ENCODE measurements around the gene MPHOSPH6. TPM values are rescaled to one million over a fixed set of nuclear protein-coding genes. Genes with fewer than 3 reads are reported as not detected.

MPHOSPH6 gene
- total and polyA plus RNA-seq, 5 donors from 2014 or later: 17.3 to 38.7 (median 17.9) TPM

DNA sequence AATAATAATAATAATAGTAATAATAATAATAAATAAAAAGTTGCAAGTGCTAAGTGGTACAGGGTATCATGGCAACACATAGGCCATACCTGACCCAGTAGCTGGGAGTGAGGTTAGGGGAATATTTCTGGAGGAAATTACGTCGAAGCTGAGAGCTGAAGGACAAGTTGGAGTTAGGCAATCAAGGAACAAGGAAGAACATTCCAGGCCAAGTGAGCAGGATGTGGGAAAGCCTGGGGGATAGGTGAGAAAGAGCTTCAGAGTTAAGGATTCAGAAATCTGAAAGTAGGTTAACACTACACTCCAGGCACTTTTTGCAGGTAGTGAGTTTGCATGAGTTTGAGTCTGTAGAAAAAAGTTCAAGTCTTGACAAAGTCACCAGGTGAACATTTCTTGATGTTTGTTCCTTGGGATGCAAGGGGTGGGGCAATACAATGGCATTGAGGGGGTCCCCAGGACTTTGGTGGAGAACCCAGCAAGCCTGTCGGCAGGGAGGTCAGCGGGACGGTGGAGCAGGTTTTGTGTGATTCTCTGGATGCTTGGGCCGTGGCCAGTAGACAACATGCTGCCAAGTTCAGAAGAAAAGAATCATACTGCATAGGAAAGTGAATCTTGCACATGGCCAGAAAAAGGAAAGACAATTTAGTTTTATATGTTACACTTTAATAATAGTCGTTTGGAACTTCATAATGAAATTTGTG, 27.7 kb upstream of the MPHOSPH6 start:
- Histone ChIP-seq H3K9me3 (ENCODE audit: control insufficient read depth in 2 of 2, low read length in 2 of 2) (no peaks in the 10 kb centered on the region), H3K4me3 (ENCODE audit: low read depth, low read length) (no peak overlapping the region), H3K4me1 (ENCODE audit: control insufficient read depth, insufficient read depth, low read length, poor library complexity, severe bottlenecking) (peaks cover under 1% of the 10 kb centered on the region), H3K36me3 (ENCODE audit: control insufficient read depth, insufficient read depth, low read length) (no peaks in the 10 kb centered on the region), H3K27ac (ENCODE audit: insufficient read depth, low read length, poor library complexity, severe bottlenecking) (no peak overlapping the region), H3K27me3 (ENCODE audit: control insufficient read depth, insufficient read depth, low read length) (peaks cover 2% of the 10 kb centered on the region)
- no peak overlapping the region for H3K4me3 Mint-ChIP-seq
- peaks cover 17% of the 10 kb centered on the region for H3K27me3 Mint-ChIP-seq
- H3K27ac Mint-ChIP-seq: no peak overlapping the region
- H3K9me3 Mint-ChIP-seq: peaks cover 0 to 1% (median 0%) of the 10 kb centered on the region in 7 donors
- no peak for DNase-seq
- H3K36me3 Mint-ChIP-seq: no peaks in the 10 kb centered on the region
- ATAC-seq (ENCODE audit: low read depth in 2 of 2): no peak
- peaks cover 3 to 7% (median 5%) of the 10 kb centered on the region in 4 donors for H3K4me1 Mint-ChIP-seq

DNA sequence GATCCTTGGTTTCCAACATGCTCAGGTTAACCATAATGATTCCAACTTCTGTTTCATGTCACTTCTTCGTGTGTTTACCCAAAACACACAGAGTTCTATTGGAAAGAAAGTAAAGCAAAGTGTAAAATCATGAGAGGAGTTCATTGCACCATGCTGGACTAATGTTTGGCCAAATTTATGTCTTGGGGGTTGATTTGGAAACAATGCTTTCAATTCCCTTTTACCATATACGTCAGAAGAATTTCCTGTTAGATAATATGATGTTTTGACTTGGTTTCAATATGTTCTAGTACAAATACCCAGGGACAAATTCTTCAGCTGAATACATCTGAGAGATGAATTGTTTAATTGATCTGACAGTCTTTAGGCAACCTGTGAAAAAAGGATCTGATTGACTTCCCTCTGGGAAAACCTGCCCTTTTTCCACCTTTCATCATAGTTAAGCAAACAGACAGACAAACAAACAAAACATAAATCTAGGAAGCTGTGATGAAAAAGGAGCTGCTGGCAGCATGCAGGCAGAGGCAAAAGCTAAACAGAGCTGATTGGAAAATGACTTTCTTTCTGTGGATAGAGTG, 26.0 kb upstream of the MPHOSPH6 start:
- no peak overlapping the region for H3K27ac Mint-ChIP-seq
- Histone ChIP-seq H3K27ac (ENCODE audit: insufficient read depth, low read length, poor library complexity, severe bottlenecking) (no peak overlapping the region), H3K36me3 (ENCODE audit: control insufficient read depth, insufficient read depth, low read length) (no peaks in the 10 kb centered on the region), H3K27me3 (ENCODE audit: control insufficient read depth, insufficient read depth, low read length) (peaks cover 2% of the 10 kb centered on the region), H3K9me3 (ENCODE audit: control insufficient read depth in 2 of 2, low read length in 2 of 2) (no peaks in the 10 kb centered on the region), H3K4me1 (ENCODE audit: control insufficient read depth, insufficient read depth, low read length, poor library complexity, severe bottlenecking) (peaks cover 3% of the 10 kb centered on the region), H3K4me3 (ENCODE audit: low read depth, low read length) (no peak overlapping the region)
- peaks cover 7 to 11% (median 8%) of the 10 kb centered on the region in 4 donors for H3K4me1 Mint-ChIP-seq
- no peaks in the 10 kb centered on the region for H3K36me3 Mint-ChIP-seq
- DNase-seq (no peak), ATAC-seq (ENCODE audit: low read depth in 2 of 2) (no peak)
- H3K9me3 Mint-ChIP-seq: peaks cover 0 to 1% (median 0%) of the 10 kb centered on the region in 7 donors
- peaks cover 17% of the 10 kb centered on the region for H3K27me3 Mint-ChIP-seq
- H3K4me3 Mint-ChIP-seq: no peak overlapping the region

GRCh38 chr16:82194086-82194485, 24.1 kb upstream of the MPHOSPH6 start:
- Histone ChIP-seq H3K36me3 (ENCODE audit: control insufficient read depth, insufficient read depth, low read length) (no peaks in the 10 kb centered on the region), H3K4me3 (ENCODE audit: low read depth, low read length) (no peak overlapping the region), H3K4me1 (ENCODE audit: control insufficient read depth, insufficient read depth, low read length, poor library complexity, severe bottlenecking) (peaks cover 3% of the 10 kb centered on the region), H3K27ac (ENCODE audit: insufficient read depth, low read length, poor library complexity, severe bottlenecking) (no peak overlapping the region), H3K9me3 (ENCODE audit: control insufficient read depth in 2 of 2, low read length in 2 of 2) (no peaks in the 10 kb centered on the region), H3K27me3 (ENCODE audit: control insufficient read depth, insufficient read depth, low read length) (peaks cover 2% of the 10 kb centered on the region)
- Mint-ChIP-seq H3K27me3 (peaks cover 22% of the 10 kb centered on the region), H3K4me1 (peaks cover 7 to 11% (median 8%) of the 10 kb centered on the region in 4 donors), H3K9me3 (peaks cover 0 to 1% (median 0%) of the 10 kb centered on the region in 7 donors), H3K36me3 (no peaks in the 10 kb centered on the region), H3K4me3 (no peak overlapping the region), H3K27ac (no peak overlapping the region)
- no peak for ATAC-seq (ENCODE audit: low read depth in 2 of 2)
- DNase-seq: no peak

DNA sequence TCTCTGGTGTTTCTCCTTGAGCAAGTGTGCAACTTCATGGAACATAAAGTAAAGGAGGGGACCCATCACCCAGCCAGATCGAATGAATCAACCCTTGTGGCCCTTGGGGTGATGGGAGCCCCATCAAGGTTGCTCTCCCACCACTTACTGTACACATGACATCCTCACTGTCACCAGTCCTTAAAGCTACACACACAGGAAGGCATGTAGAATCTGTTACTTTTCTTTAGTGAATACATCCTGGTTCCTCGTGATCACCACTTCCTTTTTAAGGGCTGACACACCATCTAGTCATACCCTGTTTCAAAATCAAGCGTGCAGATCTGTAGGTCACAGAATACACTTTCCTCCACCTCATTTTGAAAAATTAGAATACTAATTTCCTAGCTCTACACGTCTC, 22.6 kb upstream of the MPHOSPH6 start:
- ATAC-seq (ENCODE audit: low read depth in 2 of 2) (peak; percentile 90 to 95), DNase-seq (peak in 2 of 3 donors; percentile 25 to 83)
- Histone ChIP-seq H3K36me3 (ENCODE audit: control insufficient read depth, insufficient read depth, low read length) (no peaks in the 10 kb centered on the region), H3K4me3 (ENCODE audit: low read depth, low read length) (peak overlapping the region; percentile 17), H3K4me1 (ENCODE audit: control insufficient read depth, insufficient read depth, low read length, poor library complexity, severe bottlenecking) (peaks cover 3% of the 10 kb centered on the region), H3K27ac (ENCODE audit: insufficient read depth, low read length, poor library complexity, severe bottlenecking) (no peak overlapping the region), H3K27me3 (ENCODE audit: control insufficient read depth, insufficient read depth, low read length) (peaks cover 6% of the 10 kb centered on the region), H3K9me3 (ENCODE audit: control insufficient read depth in 2 of 2, low read length in 2 of 2) (no peaks in the 10 kb centered on the region)
- H3K36me3 Mint-ChIP-seq: no peaks in the 10 kb centered on the region
- H3K4me3 Mint-ChIP-seq: peak overlapping the region in 2 of 4 donors; percentile 6 to 26
- H3K27ac Mint-ChIP-seq: peak overlapping the region; percentile 14 to 66 (median 15)
- peaks cover 7 to 11% (median 9%) of the 10 kb centered on the region in 4 donors for H3K4me1 Mint-ChIP-seq
- H3K9me3 Mint-ChIP-seq: peaks cover 0 to 1% (median 0%) of the 10 kb centered on the region in 7 donors
- H3K27me3 Mint-ChIP-seq: peaks cover 26% of the 10 kb centered on the region

- no peak overlapping the region for H3K4me3 Mint-ChIP-seq
- ATAC-seq (ENCODE audit: low read depth in 2 of 2): no peak
- no peaks in the 10 kb centered on the region for H3K9me3 Mint-ChIP-seq
- no peak overlapping the region for H3K27ac ChIP-seq (ENCODE audit: insufficient read depth, low read length, poor library complexity, severe bottlenecking)
- H3K4me3 ChIP-seq (ENCODE audit: low read depth, low read length): no peak overlapping the region
- no peaks in the 10 kb centered on the region for H3K36me3 Mint-ChIP-seq
- DNase-seq: no peak
- H3K9me3 ChIP-seq (ENCODE audit: control insufficient read depth in 2 of 2, low read length in 2 of 2): no peaks in the 10 kb centered on the region
- H3K36me3 ChIP-seq (ENCODE audit: control insufficient read depth, insufficient read depth, low read length): no peaks in the 10 kb centered on the region
- peaks cover 7 to 11% (median 9%) of the 10 kb centered on the region in 4 donors for H3K4me1 Mint-ChIP-seq
- H3K27me3 Mint-ChIP-seq: peaks cover 18% of the 10 kb centered on the region
- H3K4me1 ChIP-seq (ENCODE audit: control insufficient read depth, insufficient read depth, low read length, poor library complexity, severe bottlenecking): peaks cover 3% of the 10 kb centered on the region
- no peak overlapping the region for H3K27ac Mint-ChIP-seq
- peaks cover 4% of the 10 kb centered on the region for H3K27me3 ChIP-seq (ENCODE audit: control insufficient read depth, insufficient read depth, low read length)
Measured at GRCh38 chr16:82190386-82190785, 20.4 kb upstream of the MPHOSPH6 start.

DNA sequence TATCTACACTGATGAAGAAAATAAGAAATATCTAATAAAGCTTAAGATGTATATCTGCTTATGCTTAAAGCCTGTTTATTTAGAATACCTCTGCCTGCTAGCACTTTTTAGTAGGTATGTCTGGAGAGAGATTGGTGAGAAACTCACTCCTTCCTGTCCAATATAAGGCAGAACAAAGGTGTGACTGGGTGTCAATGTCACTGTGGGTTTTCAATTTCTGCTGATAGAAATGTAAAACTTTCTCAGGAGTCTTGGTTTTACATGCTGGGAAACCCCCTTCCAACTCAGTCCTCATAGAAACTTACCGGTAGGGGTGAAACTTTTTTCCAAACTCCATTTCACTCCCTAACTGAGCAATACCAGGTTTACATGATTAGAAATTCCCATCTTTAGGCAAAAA, 17.8 kb upstream of the MPHOSPH6 start:
- Mint-ChIP-seq H3K27ac (no peak overlapping the region), H3K36me3 (no peaks in the 10 kb centered on the region), H3K4me1 (peaks cover 5 to 6% (median 5%) of the 10 kb centered on the region in 4 donors), H3K27me3 (peaks cover 26% of the 10 kb centered on the region), H3K9me3 (no peaks in the 10 kb centered on the region), H3K4me3 (no peak overlapping the region)
- ATAC-seq (ENCODE audit: low read depth in 2 of 2) (no peak), DNase-seq (peak in 1 of 3 donors; percentile 20)
- no peak overlapping the region for H3K4me3 ChIP-seq (ENCODE audit: low read depth, low read length)
- no peaks in the 10 kb centered on the region for H3K9me3 ChIP-seq (ENCODE audit: control insufficient read depth in 2 of 2, low read length in 2 of 2)
- H3K27ac ChIP-seq (ENCODE audit: insufficient read depth, low read length, poor library complexity, severe bottlenecking): no peak overlapping the region
- H3K4me1 ChIP-seq (ENCODE audit: control insufficient read depth, insufficient read depth, low read length, poor library complexity, severe bottlenecking): peaks cover 3% of the 10 kb centered on the region
- H3K27me3 ChIP-seq (ENCODE audit: control insufficient read depth, insufficient read depth, low read length): peaks cover 4% of the 10 kb centered on the region
- H3K36me3 ChIP-seq (ENCODE audit: control insufficient read depth, insufficient read depth, low read length): no peaks in the 10 kb centered on the region

- H3K4me3 Mint-ChIP-seq: no peak overlapping the region
- Histone ChIP-seq H3K27me3 (ENCODE audit: control insufficient read depth, insufficient read depth, low read length) (peaks cover 4% of the 10 kb centered on the region), H3K4me3 (ENCODE audit: low read depth, low read length) (no peak overlapping the region), H3K4me1 (ENCODE audit: control insufficient read depth, insufficient read depth, low read length, poor library complexity, severe bottlenecking) (no peaks in the 10 kb centered on the region), H3K9me3 (ENCODE audit: control insufficient read depth in 2 of 2, low read length in 2 of 2) (no peaks in the 10 kb centered on the region), H3K36me3 (ENCODE audit: control insufficient read depth, insufficient read depth, low read length) (no peaks in the 10 kb centered on the region), H3K27ac (ENCODE audit: insufficient read depth, low read length, poor library complexity, severe bottlenecking) (no peak overlapping the region)
- ATAC-seq (ENCODE audit: low read depth in 2 of 2) (no peak), DNase-seq (no peak)
- H3K9me3 Mint-ChIP-seq: no peaks in the 10 kb centered on the region
- H3K4me1 Mint-ChIP-seq: peaks cover 0 to 2% (median 0%) of the 10 kb centered on the region in 4 donors
- H3K36me3 Mint-ChIP-seq: no peaks in the 10 kb centered on the region
- peaks cover 26% of the 10 kb centered on the region for H3K27me3 Mint-ChIP-seq
- no peak overlapping the region for H3K27ac Mint-ChIP-seq
Measured at GRCh38 chr16:82185012-82185411, 15.0 kb upstream of the MPHOSPH6 start.

Data from CD4-positive, CD25-positive, alpha-beta regulatory T cell (primary cell).